GM12865 (cell line): ENCODE data around the gene KLHL29.

ENCODE experiments used
- DNase-seq: peaks from one replicate; pipeline ENCODE4 v3.0.0; 2010; ENCODE audit warnings: low read depth
- H3K4me3 ChIP-seq: 2 replicates; pipeline ENCODE4 v1.5.1; 2011; ENCODE audit warnings: mild to moderate bottlenecking, low read depth, low read length, control low read depth
- TF ChIP-seq, protein P1 (sequence below): IDR thresholded peaks from 2 replicates; pipeline ENCODE4 v1.5.1; 2011; ENCODE audit warnings: low read length, control low read depth, low read depth, inconsistent platforms; ENCODE audit not compliant: insufficient read depth; ENCODE audit errors: missing control alignments

Gene KLHL29

GRCh38 chr2:23596316-23596885 is 211.4 kb downstream of the KLHL29 start:
- no peak for DNase-seq
- TF ChIP-seq, protein P1, sequence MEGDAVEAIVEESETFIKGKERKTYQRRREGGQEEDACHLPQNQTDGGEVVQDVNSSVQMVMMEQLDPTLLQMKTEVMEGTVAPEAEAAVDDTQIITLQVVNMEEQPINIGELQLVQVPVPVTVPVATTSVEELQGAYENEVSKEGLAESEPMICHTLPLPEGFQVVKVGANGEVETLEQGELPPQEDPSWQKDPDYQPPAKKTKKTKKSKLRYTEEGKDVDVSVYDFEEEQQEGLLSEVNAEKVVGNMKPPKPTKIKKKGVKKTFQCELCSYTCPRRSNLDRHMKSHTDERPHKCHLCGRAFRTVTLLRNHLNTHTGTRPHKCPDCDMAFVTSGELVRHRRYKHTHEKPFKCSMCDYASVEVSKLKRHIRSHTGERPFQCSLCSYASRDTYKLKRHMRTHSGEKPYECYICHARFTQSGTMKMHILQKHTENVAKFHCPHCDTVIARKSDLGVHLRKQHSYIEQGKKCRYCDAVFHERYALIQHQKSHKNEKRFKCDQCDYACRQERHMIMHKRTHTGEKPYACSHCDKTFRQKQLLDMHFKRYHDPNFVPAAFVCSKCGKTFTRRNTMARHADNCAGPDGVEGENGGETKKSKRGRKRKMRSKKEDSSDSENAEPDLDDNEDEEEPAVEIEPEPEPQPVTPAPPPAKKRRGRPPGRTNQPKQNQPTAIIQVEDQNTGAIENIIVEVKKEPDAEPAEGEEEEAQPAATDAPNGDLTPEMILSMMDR = no peak
- no peak overlapping the region for H3K4me3 ChIP-seq

DNA sequence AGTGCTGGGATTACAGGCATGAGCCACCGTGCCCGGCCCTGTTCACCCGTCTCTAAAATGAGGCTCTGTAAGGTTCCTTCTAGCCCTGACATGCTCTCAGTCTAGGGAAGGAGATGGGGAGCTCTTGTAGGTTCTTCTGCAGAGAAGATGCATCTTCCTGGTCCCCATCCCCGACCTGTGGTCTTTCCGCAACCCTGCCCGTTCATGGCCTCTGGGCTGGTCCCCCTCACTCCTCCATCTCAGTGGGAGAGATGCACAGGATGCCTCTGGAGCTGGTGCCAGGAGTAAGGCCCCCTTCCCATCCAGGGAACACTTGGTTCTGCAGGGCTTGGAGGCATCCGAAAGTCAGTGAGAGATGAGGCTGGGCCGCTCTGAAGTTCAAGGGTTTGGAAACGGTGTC is 212.7 kb downstream of the KLHL29 start:
- DNase-seq = no peak
- H3K4me3 ChIP-seq = no peak overlapping the region
- TF ChIP-seq, protein P1 = no peak

DNA sequence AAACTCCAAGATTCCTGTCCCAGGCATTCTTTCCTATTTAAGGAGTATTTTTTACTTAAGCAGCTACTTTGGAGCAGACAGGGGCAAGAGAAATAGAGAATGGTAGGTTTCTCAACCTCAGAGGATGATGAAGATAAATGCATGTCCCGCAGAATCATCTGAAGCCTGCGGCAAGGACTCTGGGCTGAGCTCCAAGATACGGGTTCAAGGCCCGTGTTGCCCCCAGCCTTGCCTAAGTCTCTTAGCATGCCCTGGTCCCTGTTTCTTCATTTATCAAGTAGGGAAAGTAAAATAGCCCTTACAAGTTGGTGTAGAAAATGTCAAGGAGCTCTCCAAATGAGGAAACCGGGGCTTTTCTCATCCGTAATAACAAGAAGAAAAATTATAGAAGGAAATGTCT is 214.0 kb downstream of the KLHL29 start:
- DNase-seq = no peak
- no peak overlapping the region for H3K4me3 ChIP-seq
- TF ChIP-seq, protein P1 = no peak

DNA sequence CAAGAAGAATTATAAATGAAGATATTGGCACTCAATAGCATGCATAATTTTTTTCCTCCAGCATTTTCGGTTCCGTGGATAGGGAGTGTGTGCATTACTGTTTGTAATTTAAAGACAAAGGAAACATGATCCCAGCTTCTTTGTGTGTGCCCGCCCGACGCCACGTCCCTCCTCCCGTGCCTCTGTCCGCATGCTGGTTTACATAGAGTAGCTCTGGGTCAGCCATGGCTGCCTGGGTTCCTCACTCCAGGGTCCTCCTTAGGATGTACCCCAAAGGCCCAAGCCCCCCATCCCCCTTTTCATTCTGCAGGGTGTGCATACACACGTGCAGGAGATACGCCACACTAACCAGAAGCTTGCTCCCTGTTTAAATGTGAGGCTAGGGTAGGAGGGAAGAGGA is 214.7 kb downstream of the KLHL29 start:
- H3K4me3 ChIP-seq = no peak overlapping the region
- TF ChIP-seq, protein P1 = no peak
- no peak for DNase-seq

GRCh38 chr2:23600346-23600745 is 215.4 kb downstream of the KLHL29 start:
- TF ChIP-seq, protein P1 = no peak
- DNase-seq = no peak
- H3K4me3 ChIP-seq = no peak overlapping the region

GRCh38 chr2:23601301-23601965 is 216.5 kb downstream of the KLHL29 start:
- DNase-seq = no peak
- H3K4me3 ChIP-seq = no peak overlapping the region
- TF ChIP-seq, protein P1 = no peak

GRCh38 chr2:23602116-23602515 is 217.1 kb downstream of the KLHL29 start:
- no peak for DNase-seq
- H3K4me3 ChIP-seq = no peak overlapping the region
- TF ChIP-seq, protein P1 = no peak
